Islet precursor cell (in vitro differentiated cells): ENCODE results near the gene TMEM9.

ENCODE experiments used
- DNase-seq: peaks from one replicate; pipeline ENCODE4 v3.0.0-alpha.2; 2018

Gene TMEM9

DNA sequence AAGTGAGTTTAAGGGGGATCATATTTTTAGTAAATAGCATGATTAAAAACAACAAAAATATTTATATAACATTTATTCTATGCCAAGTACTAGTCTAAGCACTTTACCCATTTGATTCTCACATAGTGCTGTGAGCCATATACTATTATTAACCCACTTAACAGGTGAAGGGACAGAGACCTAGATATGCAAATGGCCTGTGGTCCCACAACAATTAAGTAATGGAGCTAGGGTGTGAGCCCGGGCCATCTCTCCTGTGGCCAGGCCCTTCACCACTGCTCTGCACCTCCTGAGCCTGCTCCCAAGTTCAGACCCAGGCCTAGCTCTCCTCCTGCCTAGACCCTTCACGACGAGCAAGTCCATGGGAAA lies 27.8 kb downstream of the TMEM9 start:
- DNase-seq, result no peak

DNA sequence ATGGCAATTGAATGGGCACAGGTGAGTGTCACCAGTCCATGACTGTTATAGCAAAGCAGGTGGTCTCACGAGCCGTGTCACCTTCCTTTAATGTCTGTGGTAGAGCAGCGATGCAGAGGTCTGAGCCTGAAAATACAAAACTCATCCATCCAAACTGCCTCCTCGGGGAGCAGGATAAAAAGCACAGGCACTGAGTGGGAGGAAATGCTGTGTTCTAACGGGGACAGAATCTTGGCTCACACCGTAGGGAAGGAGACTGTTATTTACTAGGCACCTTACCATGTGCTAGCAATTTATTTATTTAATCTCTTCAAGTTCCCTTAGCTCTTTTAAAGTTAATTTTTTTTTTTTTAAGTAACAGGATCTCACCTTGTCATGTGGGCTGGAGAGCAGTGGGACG lies 28.5 kb downstream of the TMEM9 start:
- DNase-seq, result no peak

DNA sequence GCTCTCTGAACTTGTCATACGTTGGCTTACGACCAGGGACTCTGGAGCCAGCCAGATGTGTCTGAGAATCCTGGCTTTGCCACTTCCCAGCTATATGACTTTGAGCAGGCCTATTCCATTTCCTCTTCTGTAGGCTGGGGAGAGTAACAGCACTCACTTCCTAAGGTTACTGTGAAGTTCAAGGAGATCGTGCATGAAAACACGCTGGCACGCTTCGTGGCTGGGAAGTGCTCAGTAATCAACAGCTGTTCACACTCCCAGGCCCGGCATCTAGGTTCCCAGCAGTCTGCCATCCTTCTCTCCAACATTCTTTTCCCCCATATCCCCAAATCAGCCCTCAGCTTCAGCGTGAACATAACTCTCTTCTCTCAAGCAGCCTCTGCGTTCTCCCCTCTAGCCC lies 29.3 kb downstream of the TMEM9 start:
- DNase-seq, result no peak

DNA sequence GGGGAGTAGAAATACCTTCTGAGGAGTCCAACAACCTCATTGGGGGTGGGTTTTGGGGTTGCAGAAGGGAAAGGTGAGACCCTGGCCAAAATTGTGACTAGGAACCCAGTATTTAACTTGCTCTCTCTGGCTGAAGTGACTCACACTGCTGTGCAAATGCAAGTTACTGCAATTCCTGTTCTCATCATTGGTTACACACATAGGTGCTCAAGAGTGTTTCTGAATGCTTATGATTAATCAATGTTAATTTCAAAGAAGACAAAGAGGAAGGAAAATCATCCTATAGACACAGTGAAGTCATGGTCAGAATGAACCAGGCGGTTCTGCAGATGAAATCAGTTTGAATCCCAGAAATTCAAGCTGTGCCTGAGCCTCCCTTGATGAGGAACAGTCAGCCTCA lies 30.4 kb downstream of the TMEM9 start:
- no peak for DNase-seq

DNA sequence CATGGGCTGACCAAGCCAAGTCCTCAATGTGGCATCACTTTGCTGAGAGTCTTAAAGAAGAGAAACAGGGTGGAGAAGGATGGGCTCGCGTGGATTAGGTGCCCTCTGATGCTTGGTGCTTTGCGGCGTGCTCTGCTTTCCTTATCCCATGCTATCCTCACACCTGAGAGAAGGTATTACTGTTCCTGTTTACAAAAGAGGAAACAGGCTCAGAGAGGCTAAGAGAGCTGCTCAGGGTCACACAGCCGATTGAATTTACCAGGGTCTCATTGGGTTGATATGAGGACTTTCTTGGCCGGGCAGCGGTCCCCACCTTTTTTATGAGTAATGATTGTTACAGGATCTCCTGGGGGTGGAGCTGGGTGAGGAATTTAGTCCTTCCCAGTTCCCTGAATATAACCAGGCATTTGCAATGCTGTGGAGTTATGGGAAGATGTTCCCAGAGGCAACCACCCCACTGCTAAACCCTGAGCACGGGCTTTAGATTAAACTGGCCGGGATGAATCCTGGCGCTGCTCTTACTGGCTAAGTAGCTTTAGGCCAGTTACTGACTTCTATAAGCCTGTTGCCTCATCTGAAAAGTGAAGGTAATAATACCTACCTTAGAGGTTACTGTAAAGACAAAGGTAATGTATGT lies 31.8 kb downstream of the TMEM9 start:
- no peak for DNase-seq

DNA sequence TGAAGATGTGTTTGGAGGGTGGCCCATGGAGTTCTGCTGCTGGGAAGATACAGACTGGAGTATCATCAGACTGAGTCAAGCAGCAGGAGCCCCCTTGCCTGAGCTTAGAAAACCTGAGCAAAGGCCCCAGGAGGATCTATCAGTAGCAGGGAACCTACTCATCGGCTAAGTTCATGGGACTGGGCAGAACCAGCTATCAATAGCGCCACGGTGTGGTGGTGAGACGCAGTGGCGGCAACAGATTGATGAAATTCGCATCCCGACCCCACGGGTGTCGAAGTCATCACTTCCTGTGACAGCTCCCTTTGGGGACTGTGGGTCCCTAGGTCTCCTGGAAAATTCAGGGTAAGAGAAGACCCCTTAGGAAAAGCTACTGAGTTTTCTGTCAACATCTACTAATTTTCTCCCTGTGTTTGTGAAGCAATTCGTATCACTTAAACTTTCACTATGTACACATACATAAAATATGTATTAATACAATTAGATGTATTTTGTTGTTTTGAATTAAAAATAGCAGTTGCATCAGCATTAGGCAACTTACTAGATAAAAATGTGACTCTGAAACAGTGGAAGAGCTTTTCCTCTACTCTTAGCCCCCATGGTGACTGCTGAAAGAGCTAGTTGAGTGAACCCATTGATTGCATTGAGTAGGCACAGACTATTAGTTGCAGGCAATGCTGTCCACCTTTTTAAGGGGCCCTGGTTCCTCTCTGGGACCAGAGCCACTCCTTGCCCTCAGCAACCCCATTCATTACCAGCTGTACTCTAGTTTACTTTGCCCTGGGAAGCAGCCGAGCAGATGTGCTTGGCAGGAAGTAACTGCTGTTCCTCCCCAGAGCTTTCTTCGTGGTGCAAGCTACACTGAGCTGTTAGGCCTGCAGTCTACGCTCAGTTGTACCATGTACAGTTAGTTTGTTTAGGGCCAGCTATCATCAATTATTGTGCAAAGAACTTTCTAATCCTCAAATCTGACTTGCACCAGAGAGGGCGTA lies 34.8 kb downstream of the TMEM9 start:
- peak; percentile 79 for DNase-seq

DNA sequence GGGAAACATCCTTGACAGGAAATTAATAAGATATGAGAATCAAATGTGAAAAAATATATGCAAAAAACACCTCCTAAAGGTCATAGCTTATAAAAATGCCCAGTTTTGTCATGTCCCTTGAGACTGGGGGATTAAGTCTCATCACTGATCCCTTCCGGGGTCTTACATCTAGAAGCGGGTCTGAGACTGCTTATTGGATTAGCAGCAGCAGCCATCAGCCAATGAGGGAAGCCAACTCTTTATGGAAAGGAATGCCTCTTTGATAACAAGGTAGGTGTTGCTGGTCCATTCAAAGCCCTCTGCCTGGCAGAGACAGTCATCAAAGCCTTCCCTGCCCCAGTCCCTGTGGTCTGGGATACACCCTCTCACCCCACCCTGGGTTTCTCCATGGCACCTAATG lies 38.2 kb downstream of the TMEM9 start:
- no peak for DNase-seq

DNA sequence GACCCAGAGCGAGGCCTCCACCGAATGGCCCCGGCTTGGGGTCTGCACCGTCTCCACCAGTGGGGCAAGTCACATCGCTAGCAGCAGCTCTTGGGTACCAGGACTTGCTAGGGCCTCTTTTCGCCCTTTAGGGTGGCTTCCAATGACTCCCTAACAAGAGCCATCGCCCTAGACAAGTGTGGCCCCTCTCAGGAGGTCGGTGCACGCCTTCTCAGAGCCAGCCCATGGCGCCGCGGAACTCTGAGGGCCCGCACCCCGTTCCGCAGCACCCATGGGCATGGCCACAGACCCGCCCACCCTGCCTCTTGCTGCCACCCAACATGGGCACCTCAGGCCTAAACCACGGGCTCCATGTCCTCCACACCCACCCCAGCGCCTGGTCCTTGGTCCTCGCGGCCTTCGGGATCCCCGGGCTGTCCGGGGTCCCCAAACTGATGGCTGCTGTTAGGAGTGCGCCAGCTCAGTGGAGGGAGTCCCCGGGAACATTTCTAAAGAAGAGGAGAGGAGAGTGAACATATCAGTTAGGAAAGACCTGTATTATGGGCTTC lies 38.8 kb downstream of the TMEM9 start:
- DNase-seq, result no peak

DNA sequence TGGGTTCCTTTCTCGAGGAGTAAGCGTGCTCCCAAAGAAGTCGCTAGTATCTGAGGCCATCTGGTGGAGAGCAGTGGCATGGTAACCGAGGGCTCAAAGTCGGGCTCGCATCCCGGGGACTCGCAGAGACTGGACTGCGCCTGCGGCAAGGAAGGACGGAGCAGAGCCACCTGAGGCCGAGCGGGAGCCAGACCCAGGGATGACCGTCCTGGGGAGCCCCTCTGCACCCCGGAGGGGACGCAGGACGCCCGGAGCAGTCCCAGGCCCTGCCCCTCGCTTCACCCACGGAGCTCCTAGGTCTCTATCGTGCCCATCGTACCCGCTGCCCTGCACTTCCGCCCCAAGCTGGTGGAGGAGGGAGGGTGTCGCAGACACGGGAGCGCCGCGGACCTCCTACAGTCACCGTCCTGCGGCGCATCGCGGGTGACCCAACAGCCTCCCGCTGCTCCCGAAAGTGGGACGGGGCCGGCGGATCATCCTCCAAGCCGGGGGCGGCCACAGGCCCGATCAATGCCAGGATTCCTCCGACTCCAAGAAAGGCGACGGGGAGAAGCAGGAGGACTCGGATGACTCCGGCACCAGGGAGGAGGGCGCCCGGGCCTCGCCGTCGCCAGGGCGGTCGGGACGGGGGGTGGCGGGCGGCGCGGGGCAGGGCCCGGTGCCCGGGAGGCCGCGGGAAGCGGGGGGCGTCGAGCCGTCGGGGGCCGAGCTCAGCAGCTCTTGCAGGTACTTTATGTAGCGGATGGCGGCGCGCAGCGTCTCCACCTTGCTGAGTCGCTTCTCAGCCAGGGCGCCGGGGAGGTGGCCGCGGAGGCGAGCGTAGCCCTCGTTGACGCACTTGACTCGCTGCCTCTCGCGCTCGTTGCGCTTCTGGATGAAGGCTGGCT lies 39.8 kb downstream of the TMEM9 start:
- DNase-seq, result peak; percentile 97

DNA sequence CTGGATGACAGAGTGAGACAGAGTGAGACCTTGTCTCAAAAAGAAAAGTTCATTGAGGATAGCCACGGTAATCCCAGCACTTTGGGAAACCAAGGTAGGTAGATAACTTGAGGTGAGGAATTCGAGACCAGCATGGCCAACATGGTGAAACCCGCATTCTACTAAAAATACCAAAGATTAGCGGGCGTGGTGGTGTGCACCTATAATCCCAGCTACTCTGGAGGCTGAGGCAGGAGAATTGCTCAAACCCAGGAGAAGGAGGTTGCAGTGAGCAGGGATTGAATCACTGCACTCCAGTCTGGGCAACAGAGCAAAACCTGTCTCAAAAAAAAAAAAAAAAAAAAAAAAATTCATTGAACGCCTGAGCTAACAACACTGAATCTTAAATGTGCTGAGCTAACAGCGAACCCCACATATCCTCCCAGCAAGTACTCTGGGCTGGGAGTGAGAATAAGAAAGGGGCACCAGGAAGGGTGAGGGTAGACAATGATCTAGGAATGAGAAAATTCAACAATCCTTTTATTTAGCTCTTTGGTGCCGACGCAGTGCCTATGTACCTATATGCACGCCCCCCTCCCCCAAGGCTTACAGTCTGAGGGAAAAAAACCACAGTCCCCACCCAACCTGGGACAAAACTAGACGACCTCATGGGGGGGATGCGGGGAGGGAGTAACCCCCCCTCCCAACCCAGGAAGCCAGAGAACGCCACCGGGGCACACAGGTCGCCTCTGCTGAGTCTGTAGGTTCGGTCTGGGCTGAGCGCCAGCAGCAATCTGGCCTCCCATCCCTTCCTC lies 40.6 kb downstream of the TMEM9 start:
- no peak for DNase-seq

DNA sequence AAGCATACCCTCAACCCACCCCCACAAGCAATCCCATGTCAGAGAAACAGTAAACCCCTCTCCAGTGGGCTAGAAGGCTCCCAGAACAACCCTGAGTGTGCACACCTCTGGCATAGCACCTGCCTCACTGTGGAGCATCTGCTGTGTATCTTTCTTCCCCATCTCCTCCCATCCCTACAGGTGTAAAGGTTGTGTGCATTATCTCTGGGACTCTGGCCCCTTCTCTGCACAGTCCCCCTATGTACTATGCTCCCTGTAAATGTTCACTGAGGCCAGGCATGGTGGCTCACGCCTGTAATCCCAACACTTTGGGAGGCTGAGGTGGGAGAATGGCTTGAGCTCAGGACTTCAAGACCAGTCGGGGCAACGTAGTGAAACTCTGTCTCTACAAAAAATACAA lies 41.3 kb downstream of the TMEM9 start:
- no peak for DNase-seq

DNA sequence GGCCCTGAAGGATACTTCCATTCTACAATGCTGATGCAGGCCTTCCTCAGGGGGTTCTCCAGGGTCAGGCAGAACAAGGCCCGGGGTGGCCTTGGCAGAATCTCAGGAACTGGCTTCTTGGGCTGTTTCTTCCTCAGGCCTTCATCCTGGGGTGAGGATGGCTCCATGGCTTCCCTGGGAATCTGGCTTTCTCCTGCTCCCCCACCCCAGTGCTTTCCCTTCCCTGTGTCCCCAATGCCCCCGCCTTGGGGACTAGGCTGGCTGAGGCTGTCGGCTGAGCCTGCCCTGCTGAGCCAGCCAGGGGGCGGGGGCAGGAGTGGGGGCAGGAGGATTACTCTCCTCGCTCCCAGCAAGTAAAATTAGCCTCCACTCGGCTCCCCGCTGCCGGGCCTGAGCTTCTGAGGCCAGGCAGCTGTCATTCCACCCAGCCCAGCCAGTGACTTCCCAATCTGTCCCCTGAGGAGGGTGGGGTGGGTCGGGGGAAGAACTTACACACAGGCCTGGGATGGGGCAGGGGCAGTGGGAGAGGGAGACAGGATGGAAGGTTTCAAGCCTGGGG lies 42.0 kb downstream of the TMEM9 start, which contains the start of gene CACNA1S:
CACNA1S (minus strand) TSS at position 254 of the 559 bp plus-strand sequence; CDS start at position 167, 87 bp downstream.
- no peak for DNase-seq

DNA sequence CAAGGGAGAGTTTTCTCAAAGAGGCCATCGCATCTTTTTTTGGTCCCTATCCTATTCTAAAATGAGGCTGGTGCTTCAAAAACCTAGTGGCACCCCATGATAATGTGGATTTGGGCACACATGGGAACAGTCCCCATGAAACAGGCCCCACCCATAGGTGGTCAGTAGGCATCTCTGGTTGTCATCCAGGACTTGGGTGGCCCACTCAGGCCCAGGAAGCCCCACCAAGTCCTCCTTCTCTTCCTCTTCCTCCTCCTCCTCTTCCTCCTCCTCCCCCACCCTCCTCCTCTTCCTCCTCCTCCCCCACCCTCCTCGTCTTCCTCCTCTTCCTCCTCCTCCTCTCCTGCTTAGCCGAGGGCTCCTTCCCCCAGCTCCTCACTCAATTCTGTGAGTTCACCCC lies 42.6 kb downstream of the TMEM9 start:
- DNase-seq, result no peak

DNA sequence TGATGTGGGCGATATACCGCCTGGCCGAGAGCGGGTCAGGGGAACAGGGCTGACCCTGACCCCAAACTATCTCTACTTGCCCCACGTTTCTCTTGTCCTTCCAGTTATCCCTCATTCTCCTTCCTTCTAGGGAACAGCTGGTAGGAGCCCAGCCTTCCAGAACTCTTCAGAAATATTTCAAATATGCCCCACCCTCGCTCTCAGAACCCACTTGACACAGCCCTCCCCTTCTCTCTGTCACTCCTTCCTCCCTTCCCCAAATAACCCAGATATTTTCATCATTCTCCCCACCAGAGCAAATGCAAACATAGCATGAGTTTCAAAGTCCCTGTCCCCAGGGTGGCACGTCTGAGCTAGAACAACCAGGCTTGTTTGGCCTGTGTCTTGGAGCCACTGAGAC lies 43.1 kb downstream of the TMEM9 start:
- DNase-seq, result no peak

DNA sequence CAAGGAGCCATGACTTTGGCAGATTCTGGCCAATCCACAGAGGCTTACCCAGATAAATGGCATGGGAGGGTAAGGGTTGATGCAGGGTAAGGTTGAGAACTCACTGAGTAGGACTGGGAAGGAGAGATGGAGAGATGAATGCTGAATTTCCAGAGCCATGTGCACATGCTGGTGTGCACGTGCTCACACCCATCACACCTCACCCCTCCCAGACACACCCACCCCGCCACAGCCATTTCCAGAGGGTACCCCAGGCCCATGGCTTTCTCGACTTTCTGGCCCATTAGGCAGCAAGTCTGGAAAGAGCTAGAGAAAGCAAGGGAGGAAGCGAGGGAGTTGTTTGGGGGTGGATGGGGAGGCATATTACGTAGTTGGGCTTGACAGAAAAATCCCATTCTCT lies 43.7 kb downstream of the TMEM9 start:
- DNase-seq, result no peak

DNA sequence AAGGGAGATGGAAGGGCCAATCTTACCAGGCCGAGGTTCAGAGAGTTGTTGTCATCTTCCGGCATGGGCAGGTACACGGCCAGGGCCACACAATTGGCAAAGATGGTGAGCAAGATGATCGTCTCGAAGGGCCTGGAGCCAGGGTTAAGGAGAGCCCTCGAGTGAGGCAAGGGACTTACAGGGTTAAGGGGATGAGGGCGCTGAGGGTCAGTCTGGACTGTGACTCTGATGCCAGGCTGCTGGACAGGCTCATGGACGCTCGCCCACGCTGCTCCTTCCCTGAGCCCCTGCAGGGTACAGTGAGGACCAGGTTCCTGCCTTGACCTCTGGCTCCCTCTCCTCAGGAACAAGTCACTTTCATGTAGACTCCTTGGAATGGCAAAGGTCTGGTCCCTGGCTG lies 44.1 kb downstream of the TMEM9 start:
- DNase-seq, result no peak

DNA sequence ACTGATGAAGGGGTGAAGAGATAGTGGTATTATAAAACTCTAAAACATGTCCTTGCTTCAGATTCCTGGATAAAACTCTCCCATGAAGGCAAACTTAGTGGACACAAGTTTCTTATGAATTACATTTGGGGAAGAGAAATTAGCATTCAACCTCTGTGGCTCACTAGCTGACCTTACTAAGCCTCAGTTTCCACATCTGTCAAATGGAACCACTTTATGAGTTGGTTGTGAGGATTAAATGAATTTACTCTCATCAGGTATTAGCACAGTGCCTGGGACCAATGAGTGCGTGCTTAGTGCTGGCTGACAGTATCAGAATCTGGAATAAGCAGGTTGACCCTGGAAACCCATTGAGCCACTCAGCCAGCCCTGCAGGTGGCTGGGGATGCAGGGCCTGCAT lies 44.6 kb downstream of the TMEM9 start:
- DNase-seq, result no peak

DNA sequence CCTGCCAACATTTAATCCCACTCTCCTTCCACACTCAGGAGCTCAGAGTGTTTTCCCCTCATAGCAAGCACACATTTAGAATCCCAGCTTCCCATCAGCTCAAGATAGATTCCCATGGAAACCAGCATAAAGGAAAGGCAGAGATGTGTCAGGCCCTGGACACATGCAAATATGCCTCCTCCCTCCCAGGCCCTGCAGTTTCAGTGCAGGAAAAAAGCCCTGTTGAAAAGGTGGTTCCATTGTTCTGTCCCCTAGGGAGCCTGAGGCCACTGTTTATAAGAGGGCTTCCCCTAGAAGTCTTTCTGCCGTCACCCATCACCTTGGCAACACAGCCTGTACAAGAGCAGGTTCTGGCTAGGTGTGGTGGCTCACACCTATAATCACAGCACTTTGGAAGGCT lies 45.7 kb downstream of the TMEM9 start:
- DNase-seq, result no peak

DNA sequence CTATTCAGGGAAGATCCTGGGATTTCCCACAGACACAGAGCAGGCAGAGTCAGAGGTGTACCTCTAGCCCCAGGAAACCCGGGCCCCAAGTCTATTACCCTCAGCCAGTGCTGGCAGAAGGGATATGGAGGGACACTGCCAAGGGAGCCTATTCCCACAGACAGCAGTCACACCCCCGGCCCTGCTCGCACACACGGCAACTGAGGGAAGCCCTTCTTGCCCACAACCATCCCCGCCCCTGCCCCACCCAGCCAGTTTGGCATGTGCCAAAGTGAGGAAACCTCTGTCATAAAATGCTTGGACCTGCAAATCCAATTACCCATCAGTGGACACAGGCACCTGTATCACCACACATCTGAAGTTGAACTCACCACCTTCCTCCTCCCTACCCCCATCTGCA lies 48.6 kb downstream of the TMEM9 start:
- no peak for DNase-seq

DNA sequence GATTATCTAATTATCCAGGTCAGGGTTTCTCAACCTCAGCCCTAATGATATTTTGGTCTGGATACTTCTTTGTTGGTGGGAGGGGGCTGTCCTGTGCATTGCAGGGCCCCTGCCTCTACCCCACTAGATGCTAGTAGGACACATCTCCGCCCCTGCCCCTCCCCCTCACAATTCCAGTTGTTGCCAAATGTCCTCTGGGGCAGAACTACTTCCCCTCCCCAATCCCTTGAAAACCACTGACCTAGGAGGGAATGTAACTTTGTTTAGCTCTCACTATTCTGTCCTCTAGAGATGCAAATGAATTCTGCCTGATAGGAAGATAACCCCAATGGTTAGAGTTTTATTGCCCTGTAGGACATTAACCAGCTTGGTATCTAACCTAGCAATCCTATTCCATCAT lies 50.1 kb downstream of the TMEM9 start:
- DNase-seq, result no peak

DNA sequence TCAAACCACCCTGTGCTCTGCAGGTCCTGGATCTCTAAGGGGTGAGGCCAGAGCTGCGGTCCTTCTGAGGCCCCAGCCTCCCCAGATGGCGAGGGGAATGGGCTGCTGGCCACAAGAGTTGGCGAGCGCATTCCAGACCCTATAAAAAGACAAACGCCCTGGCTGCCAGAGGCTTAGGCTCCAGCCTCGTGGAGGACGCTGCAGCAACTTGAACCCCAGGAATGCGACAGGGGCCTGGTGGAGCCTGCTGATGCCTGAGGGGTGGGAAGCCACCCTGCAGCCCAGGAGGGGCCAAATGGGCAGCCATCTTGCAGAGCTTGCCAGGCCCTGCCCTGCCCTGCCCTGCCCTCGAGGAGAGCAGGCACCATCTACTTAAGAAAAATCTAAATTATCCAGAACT lies 50.6 kb downstream of the TMEM9 start:
- DNase-seq, result no peak
